Endothelial cell of umbilical vein (primary cell): ENCODE measurements around the gene ANKRD18B. TPM values are rescaled to one million over a fixed set of nuclear protein-coding genes. Genes with fewer than 3 reads are reported as not detected.

ENCODE experiments used
- BruUV-seq: library from RNA; stranded (reverse); fragments of 400-500 nt; replicated peaks from 2 replicates; lab custom pipeline; 2021; lab: Mats Ljungman, UMichigan
- CTCF ChIA-PET: fragments of 300-600, 350-600 bp; sonication (Branson Sonifier 250); formaldehyde crosslinking; loops from one replicate; lab custom pipeline; 2021; ENCODE audit warnings: antibody characterized with exemption, inconsistent platforms; lab: Charles Lee
- POLR2A ChIA-PET: fragments of 300-600, 350-600 bp; sonication (Branson Sonifier 250); formaldehyde crosslinking; loops from one replicate; lab custom pipeline; 2021; ENCODE audit warnings: antibody characterized with exemption, inconsistent platforms; lab: Charles Lee
- DNase-seq: peaks from one replicate; pipeline ENCODE4 v3.0.0-alpha.2; 2011; ENCODE audit warnings: low read depth, low spot score
- FAIRE-seq: peaks from 2 replicates; lab custom pipeline; 2011; peaks lifted over from hg19 to GRCh38; lab: Jason Lieb, UNC
- H2AFZ ChIP-seq: 2 replicates; pipeline ENCODE4 v1.6.0; 2012; ENCODE audit warnings: low read depth, low read length, control low read depth, inconsistent platforms
- H3K27ac ChIP-seq: 2 replicates; pipeline ENCODE4 v1.5.1; 2011; ENCODE audit warnings: low read depth, mild to moderate bottlenecking, control low read depth, low read length, moderate library complexity; ENCODE audit not compliant: insufficient read depth
- H3K27me3 ChIP-seq, 2 experiments: 2 replicates each; pipeline versions ENCODE4 v1.6.0 to v1.6.1; 2011; ENCODE audit warnings: low read length in 2 of 2, mixed read lengths in 1 of 2; ENCODE audit not compliant: control insufficient read depth in 2 of 2, insufficient read depth in 2 of 2
- H3K36me3 ChIP-seq, 2 experiments: 2 replicates in 1 of 2; 3 replicates in 1 of 2; pipeline ENCODE4 v1.5.1; 2011; ENCODE audit warnings: low read length in 2 of 2, mild to moderate bottlenecking in 1 of 2, moderate library complexity in 1 of 2; ENCODE audit not compliant: control insufficient read depth in 2 of 2, insufficient read depth in 2 of 2; ENCODE audit errors: extremely low read depth in 1 of 2
- H3K4me1 ChIP-seq: 3 replicates; pipeline ENCODE4 v1.5.1; 2011; ENCODE audit warnings: mild to moderate bottlenecking, low read length; ENCODE audit not compliant: control insufficient read depth, insufficient read depth; ENCODE audit errors: extremely low read depth
- H3K4me2 ChIP-seq: 2 replicates; pipeline ENCODE4 v1.6.1; 2011; ENCODE audit warnings: low read length, control low read depth, mixed read lengths; ENCODE audit not compliant: insufficient read depth
- H3K4me3 ChIP-seq, 3 experiments: fragments of 200-600 bp in 1 of 3; sonication (generic), shearing (Covaris generic) in 1 of 3; replicated peaks in 1 of 3; 2 replicates each; pipeline ENCODE4 v1.5.1; 2011 to 2016; ENCODE audit warnings: control low read depth in 3 of 3, low read length in 3 of 3, mild to moderate bottlenecking in 2 of 3, inconsistent platforms in 1 of 3, low read depth in 1 of 3, moderate library complexity in 1 of 3; ENCODE audit not compliant: insufficient read depth in 1 of 3
- H3K79me2 ChIP-seq: 2 replicates; pipeline ENCODE4 v1.6.0; 2012; ENCODE audit warnings: low read length, inconsistent platforms; ENCODE audit not compliant: control insufficient read depth, insufficient read depth
- H3K9ac ChIP-seq: replicated peaks from 2 replicates; pipeline ENCODE3; 2011; ENCODE audit warnings: low read length, control low read depth; ENCODE audit not compliant: insufficient read depth; ENCODE audit errors: extremely low read depth
- H3K9me1 ChIP-seq: replicated peaks from 3 replicates; pipeline ENCODE4 v1.6.0; 2011; ENCODE audit warnings: mild to moderate bottlenecking, low read length; ENCODE audit not compliant: control insufficient read depth, insufficient read depth; ENCODE audit errors: extremely low read depth
- H3K9me3 ChIP-seq: replicated peaks from 2 replicates; pipeline ENCODE4 v1.5.1; 2012; ENCODE audit warnings: low read length, inconsistent platforms; ENCODE audit not compliant: control insufficient read depth, insufficient read depth
- H4K20me1 ChIP-seq: replicated peaks from 2 replicates; pipeline ENCODE3; 2011; ENCODE audit warnings: mild to moderate bottlenecking, low read length; ENCODE audit not compliant: control insufficient read depth, insufficient read depth; ENCODE audit errors: extremely low read depth
- EZH2 ChIP-seq: IDR thresholded peaks from 2 replicates; pipeline ENCODE4 v1.6.1; 2012; ENCODE audit warnings: borderline replicate concordance, low read depth, mild to moderate bottlenecking, moderate library complexity, low read length, inconsistent platforms; ENCODE audit not compliant: severe bottlenecking
- FOS ChIP-seq: IDR thresholded peaks from 2 replicates; pipeline ENCODE4 v1.6.1; 2011; ENCODE audit warnings: mild to moderate bottlenecking, low read length, moderate library complexity, borderline replicate concordance; ENCODE audit not compliant: insufficient read depth
- GATA2 ChIP-seq: IDR thresholded peaks from 2 replicates; pipeline ENCODE4 v1.7.0; 2011; ENCODE audit warnings: low read depth, mild to moderate bottlenecking, moderate library complexity, mixed read lengths, low read length; ENCODE audit not compliant: insufficient read length, insufficient read depth
- JUN ChIP-seq: IDR thresholded peaks from 2 replicates; pipeline ENCODE4 v1.6.1; 2011; ENCODE audit warnings: borderline replicate concordance, low read depth; ENCODE audit not compliant: insufficient read length, insufficient read depth
- MAX ChIP-seq: IDR thresholded peaks from 2 replicates; pipeline ENCODE4 v1.6.1; 2011; ENCODE audit not compliant: insufficient read depth, insufficient read length
- MYC ChIP-seq: IDR thresholded peaks from one replicate; pipeline ENCODE4 v1.6.1; 2011; ENCODE audit warnings: mild to moderate bottlenecking, low read depth, low read length
- POLR2A ChIP-seq: IDR thresholded peaks from 2 replicates; pipeline ENCODE4 v1.6.1; 2012; ENCODE audit warnings: low read depth, mild to moderate bottlenecking, control low read depth, low read length
- POLR2AphosphoS5 ChIP-seq: IDR thresholded peaks from 2 replicates; pipeline ENCODE4 v1.6.1; 2012; ENCODE audit warnings: low read depth, mild to moderate bottlenecking, control low read depth, low read length, moderate library complexity; ENCODE audit not compliant: insufficient read depth
- dilution Hi-C: fragments of 300-500 bp; cut with MboI; formaldehyde crosslinking; loops from one replicate; pipeline ENCODE4 v1.15.0; 2019; ENCODE audit warnings: low sequenced_read_pairs; ENCODE audit not compliant: extremely low pct_ligation_motif_present
- intact Hi-C: fragments of 100-400 bp; cut with micrococcal nuclease; formaldehyde crosslinking; loops from one replicate; pipeline ENCODE4 v1.10.0; 2022
- polyA plus RNA-seq, 4 experiments: library from polyadenylated mRNA; depleted of rRNA in 3 of 4; stranded (reverse) in 3 of 4; unstranded in 1 of 4; fragments of >200 nt; gene quantifications; 2 replicates each; pipeline versions ENCODE4 v1.2.1 to v1.2.3, GENCODE V29; 2011 to 2012; ENCODE audit warnings: missing spikeins in 1 of 4
- total RNA-seq: library from RNA; stranded (reverse); gene quantifications from 2 replicates; pipeline ENCODE4 v1.2.3, GENCODE V29; 2021
- TF ChIP-seq, protein P1 (sequence below), 2 donors: IDR thresholded peaks; 1 replicate in 1 of 2; 2 replicates in 1 of 2; pipeline ENCODE4 v1.5.1; 2011; ENCODE audit warnings: low read length in 2 of 2, mild to moderate bottlenecking in 2 of 2, moderate library complexity in 2 of 2, control low read depth in 1 of 2, inconsistent platforms in 1 of 2, low read depth in 1 of 2; ENCODE audit not compliant: insufficient read depth in 1 of 2; ENCODE audit errors: extremely low read depth in 1 of 2

The ANKRD18B gene
- total and polyA plus RNA-seq, 2 donors (not counting 3 experiments of a cell fraction or from before 2014, with no cell fraction given), result 1.4 to 10.9 TPM

DNA sequence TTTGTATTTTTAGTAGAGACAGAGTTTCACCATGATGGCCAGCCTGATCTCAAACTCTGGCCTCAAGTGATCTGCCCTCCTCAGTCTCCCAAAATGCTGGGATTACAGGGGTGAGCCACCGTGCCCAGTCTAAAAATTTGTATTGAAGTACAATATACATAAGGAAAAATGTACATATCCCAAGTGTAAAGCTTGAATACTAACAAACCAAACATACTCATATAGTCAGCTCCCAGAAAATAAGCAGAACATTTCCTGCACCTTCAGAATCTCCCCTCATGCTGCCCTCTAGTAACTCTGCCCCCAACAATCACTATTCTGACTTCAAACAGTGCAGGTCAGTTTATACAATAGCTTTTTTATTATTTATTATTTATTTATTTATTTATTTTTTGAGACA is 48.7 kb upstream of the ANKRD18B start:
- Histone ChIP-seq H3K9ac (no peak overlapping the region), H3K79me2 (peaks cover 20% of the 10 kb centered on the region), H3K9me1 (no peaks in the 10 kb centered on the region), H3K4me2 (no peak overlapping the region), H3K27ac (no peak overlapping the region), H3K27me3 (no peaks in the 10 kb centered on the region), H4K20me1 (no peaks in the 10 kb centered on the region), H3K36me3 (peaks cover 0 to 11% of the 10 kb centered on the region in 2 experiments), H3K4me1 (peaks cover 15% of the 10 kb centered on the region), H3K9me3 (no peaks in the 10 kb centered on the region), H2AFZ (no peak overlapping the region), H3K4me3 (no peak overlapping the region)
- intact Hi-C loops (no loop called here), dilution Hi-C loops (no loop called here)
- TF ChIP-seq EZH2, result no peak
- TF ChIP-seq GATA2, result no peak
- no peak for TF ChIP-seq POLR2A
- no peak for TF ChIP-seq MYC
- TF ChIP-seq FOS, result no peak
- TF ChIP-seq JUN, result no peak
- TF ChIP-seq MAX, result no peak
- TF ChIP-seq, protein P1, sequence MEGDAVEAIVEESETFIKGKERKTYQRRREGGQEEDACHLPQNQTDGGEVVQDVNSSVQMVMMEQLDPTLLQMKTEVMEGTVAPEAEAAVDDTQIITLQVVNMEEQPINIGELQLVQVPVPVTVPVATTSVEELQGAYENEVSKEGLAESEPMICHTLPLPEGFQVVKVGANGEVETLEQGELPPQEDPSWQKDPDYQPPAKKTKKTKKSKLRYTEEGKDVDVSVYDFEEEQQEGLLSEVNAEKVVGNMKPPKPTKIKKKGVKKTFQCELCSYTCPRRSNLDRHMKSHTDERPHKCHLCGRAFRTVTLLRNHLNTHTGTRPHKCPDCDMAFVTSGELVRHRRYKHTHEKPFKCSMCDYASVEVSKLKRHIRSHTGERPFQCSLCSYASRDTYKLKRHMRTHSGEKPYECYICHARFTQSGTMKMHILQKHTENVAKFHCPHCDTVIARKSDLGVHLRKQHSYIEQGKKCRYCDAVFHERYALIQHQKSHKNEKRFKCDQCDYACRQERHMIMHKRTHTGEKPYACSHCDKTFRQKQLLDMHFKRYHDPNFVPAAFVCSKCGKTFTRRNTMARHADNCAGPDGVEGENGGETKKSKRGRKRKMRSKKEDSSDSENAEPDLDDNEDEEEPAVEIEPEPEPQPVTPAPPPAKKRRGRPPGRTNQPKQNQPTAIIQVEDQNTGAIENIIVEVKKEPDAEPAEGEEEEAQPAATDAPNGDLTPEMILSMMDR (IDR thresholded peaks at IDR 0.05; ENCODE audit: extremely low read depth in 1 of 2, insufficient read depth in 1 of 2, low read depth in 1 of 2, low read length in 2 of 2), result no peak
- TF ChIP-seq POLR2AphosphoS5, result no peak
- DNase-seq (no peak), FAIRE-seq (no peak)
- CTCF ChIA-PET, result interaction anchor here (1.1 to 5.1 kb wide), 6 partner anchors 9 to 149 kb away, joined by 3 to 49 read pairs (median 12); no protein-coding TSS in a partner anchor
- POLR2A ChIA-PET, result no interaction called here
- no TSS peak for BruUV-seq
